Cardiac muscle cell (in vitro differentiated cells and primary cell): ENCODE data around the gene SDC1. TPM values are rescaled to one million over a fixed set of nuclear protein-coding genes. Genes with fewer than 3 reads are reported as not detected.
"Not testable (repeated sequence)": the region's sequence is repeated elsewhere in the genome, so short reads cannot be mapped to it uniquely, and the experiment has no call there.

ENCODE experiments used
- DNase-seq, 2 donors: peaks; one replicate each; pipeline versions ENCODE4 v3.0.0 to v3.0.0-alpha.2; 2010 to 2017; ENCODE audit warnings: low read depth in 1 of 2, low spot score in 1 of 2
- H3K27ac ChIP-seq: fragments of 200-600 bp; sonication (generic); 2 replicates; pipeline ENCODE4 v1.5.1; 2016
- H3K27me3 ChIP-seq: fragments of 200-600 bp; sonication (generic); 2 replicates; pipeline ENCODE4 v1.6.0; 2016; ENCODE audit warnings: control low read depth
- H3K36me3 ChIP-seq: fragments of 200-600 bp; sonication (generic); 2 replicates; pipeline ENCODE4 v1.5.1; 2016; ENCODE audit warnings: control low read depth
- H3K4me1 ChIP-seq: fragments of 200-600 bp; sonication (generic); 2 replicates; pipeline ENCODE4 v1.8.1; 2017; ENCODE audit warnings: low read depth, mild to moderate bottlenecking, mixed run types
- H3K4me3 ChIP-seq: fragments of 200-600 bp; sonication (generic); 2 replicates; pipeline ENCODE4 v1.5.1; 2016; ENCODE audit warnings: mild to moderate bottlenecking
- H3K9me3 ChIP-seq: fragments of 200-600 bp; sonication (generic); 2 replicates; pipeline ENCODE4 v1.5.1; 2017; ENCODE audit warnings: low read depth, mild to moderate bottlenecking, control low read depth
- CTCF ChIP-seq: IDR thresholded peaks from 2 replicates; pipeline ENCODE4 v1.5.1; 2012; ENCODE audit warnings: low read depth, mild to moderate bottlenecking, low read length
- polyA plus RNA-seq: library from polyadenylated mRNA; unstranded; fragments of >200 nt; fragmentation: Nextera tagmentation; extraction: Ambion mirVana; gene quantifications from 2 replicates; pipeline ENCODE4 v1.2.1, GENCODE V29; 2016
- total RNA-seq: library from RNA; depleted of rRNA; stranded (reverse); fragments of >200 nt; gene quantifications from 2 replicates; pipeline ENCODE4 v1.2.3, GENCODE V29; 2016

SDC1 gene
- total and polyA plus RNA-seq, 2 experiments from 2014 or later = 13.3 to 14.0 TPM

GRCh38 chr2:20254731-20255130, 29.8 kb upstream of the SDC1 start:
- Histone ChIP-seq H3K36me3 (peaks cover 82% of the 10 kb centered on the region), H3K9me3 (no peaks in the 10 kb centered on the region), H3K27me3 (no peaks in the 10 kb centered on the region), H3K4me3 (no peak overlapping the region), H3K4me1 (no peaks in the 10 kb centered on the region), H3K27ac (no peak overlapping the region)
- DNase-seq = no peak
- TF ChIP-seq CTCF = no peak

- no peaks in the 10 kb centered on the region for H3K27me3 ChIP-seq
- H3K36me3 ChIP-seq = peaks cover 60% of the 10 kb centered on the region
- no peaks in the 10 kb centered on the region for H3K9me3 ChIP-seq
- no peak overlapping the region for H3K4me3 ChIP-seq
- H3K27ac ChIP-seq = peak overlapping the region; percentile 8
- DNase-seq = no peak
- no peaks in the 10 kb centered on the region for H3K4me1 ChIP-seq
- no peak for TF ChIP-seq CTCF
Measured at GRCh38 chr2:20250436-20250835, 25.5 kb upstream of the SDC1 start.

- no peaks in the 10 kb centered on the region for H3K4me1 ChIP-seq
- no peak for TF ChIP-seq CTCF
- peaks cover 48% of the 10 kb centered on the region for H3K36me3 ChIP-seq
Measured at GRCh38 chr2:20249170-20249569, 24.2 kb upstream of the SDC1 start.

GRCh38 chr2:20247084-20247483, 22.2 kb upstream of the SDC1 start:
- DNase-seq = no peak
- Histone ChIP-seq H3K9me3 (no peaks in the 10 kb centered on the region), H3K4me3 (no peak overlapping the region), H3K36me3 (peaks cover 27% of the 10 kb centered on the region), H3K4me1 (no peaks in the 10 kb centered on the region), H3K27me3 (no peaks in the 10 kb centered on the region), H3K27ac (peak overlapping the region; percentile 82)
- no peak for TF ChIP-seq CTCF

More at GRCh38 chr2:20249170-20249569, 24.2 kb upstream of the SDC1 start:
- Histone ChIP-seq H3K27ac (peak overlapping the region; percentile 59), H3K4me3 (no peak overlapping the region), H3K27me3 (no peaks in the 10 kb centered on the region), H3K9me3 (no peaks in the 10 kb centered on the region)
- DNase-seq = no peak

- not testable (repeated sequence) for H3K27me3 ChIP-seq, DNase-seq, H3K27ac ChIP-seq, H3K9me3 ChIP-seq, H3K4me1 ChIP-seq, H3K4me3 ChIP-seq, H3K36me3 ChIP-seq
Measured at GRCh38 chr2:20243637-20244036, 18.7 kb upstream of the SDC1 start.

GRCh38 chr2:20242727-20243377, 17.9 kb upstream of the SDC1 start:
- Histone ChIP-seq H3K27ac (no peak overlapping the region), H3K9me3 (no peaks in the 10 kb centered on the region), H3K4me1 (no peaks in the 10 kb centered on the region), H3K36me3 (no peaks in the 10 kb centered on the region), H3K27me3 (no peaks in the 10 kb centered on the region), H3K4me3 (no peak overlapping the region)
- no peak for TF ChIP-seq CTCF
- DNase-seq = no peak
